ENCODE data around the gene COL18A1.

Gene COL18A1

DNA sequence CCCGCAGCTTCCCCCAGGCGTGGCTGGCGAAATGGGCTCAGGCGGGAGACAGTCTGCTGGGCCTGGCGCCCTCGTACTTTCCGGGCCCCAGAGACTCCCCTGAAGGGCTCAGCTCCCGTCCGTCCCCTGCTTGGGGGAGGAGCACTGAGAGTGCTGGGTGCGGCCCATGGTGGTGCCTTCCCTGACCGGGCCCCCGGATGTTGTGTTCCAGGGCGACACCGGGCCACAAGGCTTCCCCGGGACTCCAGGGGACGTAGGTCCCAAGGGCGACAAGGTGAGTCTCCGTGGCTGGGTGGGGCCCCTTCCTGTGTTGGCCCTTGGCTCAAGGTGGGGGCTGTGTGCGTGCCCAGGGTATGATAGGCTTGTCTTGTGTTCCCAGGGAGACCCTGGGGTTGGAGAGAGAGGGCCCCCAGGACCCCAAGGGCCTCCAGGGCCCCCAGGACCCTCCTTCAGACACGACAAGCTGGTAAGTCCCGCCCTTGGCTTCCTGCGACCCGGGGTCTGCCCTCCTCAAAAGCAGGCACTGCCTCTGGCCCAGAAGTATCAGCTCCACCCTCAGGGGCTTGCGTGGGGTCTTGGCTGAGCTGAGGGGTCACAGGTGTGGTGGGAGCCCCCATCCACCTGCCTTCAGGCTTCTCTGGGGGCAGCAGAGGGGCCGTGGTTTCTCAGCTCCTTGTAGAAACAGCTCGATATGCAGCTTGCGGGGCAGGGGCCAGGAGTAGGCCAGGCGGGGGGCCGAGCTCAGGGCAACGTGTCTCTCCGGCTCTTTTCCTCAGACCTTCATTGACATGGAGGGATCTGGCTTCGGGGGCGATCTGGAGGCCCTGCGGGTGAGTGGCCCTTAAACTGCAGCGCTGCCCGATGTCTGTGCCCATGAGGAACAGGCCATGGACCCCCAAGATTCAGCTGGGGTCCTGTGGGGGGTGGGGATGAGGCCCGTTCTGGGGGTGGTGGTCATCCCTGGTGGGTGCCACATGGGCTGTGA, 75.0 kb downstream of the COL18A1 start:
- H3K27me3 ChIP-seq (ENCODE audit: low read depth, low read length), result no peaks in the 10 kb centered on the region
- peaks cover 9% of the 10 kb centered on the region; the same call in 1 of the 2 replicates for H3K4me1 ChIP-seq (ENCODE audit: low read length)
- H3K9me3 ChIP-seq (ENCODE audit: insufficient read depth, low read length), result no peaks in the 10 kb centered on the region
- H3K79me2 ChIP-seq (ENCODE audit: low read length), result no peaks in the 10 kb centered on the region
- H3K4me2 ChIP-seq (ENCODE audit: low read length), result no peak overlapping the region
- no peaks in the 10 kb centered on the region for H4K20me1 ChIP-seq (ENCODE audit: insufficient read depth, low read length)
- H3K4me3 ChIP-seq (ENCODE audit: low read length), result no peak overlapping the region
- no peak overlapping the region for H2AFZ ChIP-seq (ENCODE audit: low read depth, low read length)
- no peak overlapping the region for H3K27ac ChIP-seq (ENCODE audit: low read length)
- no peaks in the 10 kb centered on the region for H3K36me3 ChIP-seq (replicated peaks; ENCODE audit: low read depth, low read length)
- no peak overlapping the region for H3K9ac ChIP-seq (ENCODE audit: low read length)
- TF ChIP-seq, protein P1, sequence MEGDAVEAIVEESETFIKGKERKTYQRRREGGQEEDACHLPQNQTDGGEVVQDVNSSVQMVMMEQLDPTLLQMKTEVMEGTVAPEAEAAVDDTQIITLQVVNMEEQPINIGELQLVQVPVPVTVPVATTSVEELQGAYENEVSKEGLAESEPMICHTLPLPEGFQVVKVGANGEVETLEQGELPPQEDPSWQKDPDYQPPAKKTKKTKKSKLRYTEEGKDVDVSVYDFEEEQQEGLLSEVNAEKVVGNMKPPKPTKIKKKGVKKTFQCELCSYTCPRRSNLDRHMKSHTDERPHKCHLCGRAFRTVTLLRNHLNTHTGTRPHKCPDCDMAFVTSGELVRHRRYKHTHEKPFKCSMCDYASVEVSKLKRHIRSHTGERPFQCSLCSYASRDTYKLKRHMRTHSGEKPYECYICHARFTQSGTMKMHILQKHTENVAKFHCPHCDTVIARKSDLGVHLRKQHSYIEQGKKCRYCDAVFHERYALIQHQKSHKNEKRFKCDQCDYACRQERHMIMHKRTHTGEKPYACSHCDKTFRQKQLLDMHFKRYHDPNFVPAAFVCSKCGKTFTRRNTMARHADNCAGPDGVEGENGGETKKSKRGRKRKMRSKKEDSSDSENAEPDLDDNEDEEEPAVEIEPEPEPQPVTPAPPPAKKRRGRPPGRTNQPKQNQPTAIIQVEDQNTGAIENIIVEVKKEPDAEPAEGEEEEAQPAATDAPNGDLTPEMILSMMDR (IDR thresholded peaks at IDR 0.05; ENCODE audit: low read depth, low read length), result no peak
- no peak for TF ChIP-seq EZH2phosphoT487 (IDR thresholded peaks at IDR 0.05; ENCODE audit: low read depth)

DNA sequence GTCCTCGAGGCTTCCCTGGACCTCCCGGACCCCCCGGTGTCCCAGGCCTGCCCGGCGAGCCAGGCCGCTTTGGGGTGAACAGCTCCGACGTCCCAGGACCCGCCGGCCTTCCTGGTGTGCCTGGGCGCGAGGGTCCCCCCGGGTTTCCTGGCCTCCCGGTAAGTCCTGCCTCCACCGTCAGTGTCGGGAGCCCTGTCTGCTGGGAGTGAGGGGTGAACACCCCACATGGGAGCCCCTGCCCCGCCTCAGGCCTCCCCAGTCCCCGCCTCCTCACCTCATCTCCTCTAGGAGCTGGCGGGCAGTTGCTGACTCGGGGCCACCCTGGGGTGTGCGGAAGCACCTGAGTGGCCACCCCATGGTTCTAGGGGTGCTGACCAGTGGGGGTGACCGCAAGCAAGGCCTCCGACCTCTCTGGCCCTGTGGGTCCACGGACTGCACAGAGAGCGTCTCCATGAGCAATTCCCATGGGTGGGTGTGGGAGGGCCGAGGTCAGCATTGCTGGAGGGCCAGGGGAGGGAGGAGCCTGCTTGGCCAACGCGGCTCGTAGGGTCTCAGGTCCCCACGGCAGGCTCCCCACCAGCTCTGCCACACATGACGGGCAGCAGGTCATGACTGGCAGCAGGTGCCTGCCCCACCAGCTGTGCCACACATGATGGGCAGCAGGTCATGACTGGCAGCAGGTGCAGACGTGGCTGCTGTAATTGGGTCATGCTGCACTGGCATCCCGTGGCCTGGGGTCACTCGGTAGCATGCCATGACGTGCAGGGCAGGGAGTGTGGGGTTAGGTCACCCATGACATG, 75.9 kb downstream of the COL18A1 start:
- no peaks in the 10 kb centered on the region for H4K20me1 ChIP-seq (ENCODE audit: insufficient read depth, low read length)
- H3K4me1 ChIP-seq (ENCODE audit: low read length), result peaks cover 9% of the 10 kb centered on the region; the same call in 1 of the 2 replicates
- H3K79me2 ChIP-seq (ENCODE audit: low read length), result no peaks in the 10 kb centered on the region
- H2AFZ ChIP-seq (ENCODE audit: low read depth, low read length), result no peak overlapping the region
- H3K4me3 ChIP-seq (ENCODE audit: low read length), result no peak overlapping the region
- TF ChIP-seq, protein P1 (IDR thresholded peaks at IDR 0.05; ENCODE audit: low read depth, low read length), result no peak
- TF ChIP-seq EZH2phosphoT487 (IDR thresholded peaks at IDR 0.05; ENCODE audit: low read depth), result no peak
- no peak overlapping the region for H3K9ac ChIP-seq (ENCODE audit: low read length)
- no peaks in the 10 kb centered on the region for H3K27me3 ChIP-seq (ENCODE audit: low read depth, low read length)
- H3K27ac ChIP-seq (ENCODE audit: low read length), result no peak overlapping the region
- no peaks in the 10 kb centered on the region for H3K9me3 ChIP-seq (ENCODE audit: insufficient read depth, low read length)
- H3K36me3 ChIP-seq (replicated peaks; ENCODE audit: low read depth, low read length), result no peaks in the 10 kb centered on the region
- H3K4me2 ChIP-seq (ENCODE audit: low read length), result no peak overlapping the region

DNA sequence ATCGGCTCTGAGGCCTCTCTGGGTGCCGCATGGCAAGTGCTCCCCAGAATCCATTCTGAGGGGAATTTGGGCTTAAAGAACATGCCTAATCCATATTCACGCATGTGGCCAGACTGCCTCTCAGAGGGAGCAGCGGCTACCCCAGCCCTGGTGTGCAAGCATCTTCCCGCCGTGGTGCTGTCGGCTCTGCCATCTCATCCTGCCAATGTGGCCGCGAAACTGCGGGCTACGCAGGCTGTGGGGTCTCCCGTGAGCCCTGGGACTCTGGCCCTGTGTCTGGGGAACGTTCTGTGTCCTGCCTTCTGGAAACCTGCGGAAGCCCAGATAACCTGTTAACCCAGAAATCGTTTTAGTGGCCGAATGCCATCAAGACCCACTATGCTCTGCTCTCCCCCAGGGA, 76.6 kb downstream of the COL18A1 start:
- Histone ChIP-seq H3K27ac (ENCODE audit: low read length) (no peak overlapping the region), H3K9me3 (ENCODE audit: insufficient read depth, low read length) (no peaks in the 10 kb centered on the region), H3K4me3 (ENCODE audit: low read length) (no peak overlapping the region), H3K4me2 (ENCODE audit: low read length) (no peak overlapping the region), H2AFZ (ENCODE audit: low read depth, low read length) (no peak overlapping the region), H3K4me1 (ENCODE audit: low read length) (peaks cover 9% of the 10 kb centered on the region; the same call in 1 of the 2 replicates), H3K27me3 (ENCODE audit: low read depth, low read length) (no peaks in the 10 kb centered on the region), H3K79me2 (ENCODE audit: low read length) (no peaks in the 10 kb centered on the region), H4K20me1 (ENCODE audit: insufficient read depth, low read length) (no peaks in the 10 kb centered on the region), H3K36me3 (replicated peaks; ENCODE audit: low read depth, low read length) (no peaks in the 10 kb centered on the region), H3K9ac (ENCODE audit: low read length) (no peak overlapping the region)
- TF ChIP-seq, protein P1 (IDR thresholded peaks at IDR 0.05; ENCODE audit: low read depth, low read length), result no peak
- TF ChIP-seq EZH2phosphoT487 (IDR thresholded peaks at IDR 0.05; ENCODE audit: low read depth), result no peak

All from OCI-LY3 (cell line).